ENCODE results near the gene BAIAP2L2. TPM values are rescaled to one million over a fixed set of nuclear protein-coding genes. Genes with fewer than 3 reads are reported as not detected.

The BAIAP2L2 gene
- total RNA-seq, 4 donors from 2014 or later, result 0.58 TPM; not detected in 3

DNA sequence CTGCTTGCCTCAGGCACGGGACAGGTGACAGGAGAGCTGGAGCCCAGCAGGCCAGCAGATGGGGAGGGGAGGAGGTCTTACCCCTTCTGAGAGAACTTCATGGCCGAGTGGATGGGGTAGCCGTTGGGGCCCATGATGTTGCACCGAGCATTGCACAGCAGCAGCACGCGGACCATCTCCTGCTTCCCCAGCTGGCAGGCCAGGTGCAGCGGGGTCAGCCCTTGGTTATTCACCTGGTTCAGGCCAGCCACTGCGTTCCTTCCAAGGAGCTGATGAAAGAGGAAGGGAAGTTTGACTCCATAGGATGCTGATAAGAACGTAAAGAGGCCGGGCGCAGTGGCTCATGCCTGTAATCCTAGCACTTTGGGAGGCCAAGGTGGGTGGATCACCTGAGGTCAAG lies 29.4 kb upstream of the BAIAP2L2 start:
- TF ChIP-seq POLR2AphosphoS5 (IDR thresholded peaks at IDR 0.05) (no peak), POLR2A (IDR thresholded peaks at IDR 0.05) (no peak), EP300 (IDR thresholded peaks at IDR 0.05) (no peak)
- TF ChIP-seq, protein P1, sequence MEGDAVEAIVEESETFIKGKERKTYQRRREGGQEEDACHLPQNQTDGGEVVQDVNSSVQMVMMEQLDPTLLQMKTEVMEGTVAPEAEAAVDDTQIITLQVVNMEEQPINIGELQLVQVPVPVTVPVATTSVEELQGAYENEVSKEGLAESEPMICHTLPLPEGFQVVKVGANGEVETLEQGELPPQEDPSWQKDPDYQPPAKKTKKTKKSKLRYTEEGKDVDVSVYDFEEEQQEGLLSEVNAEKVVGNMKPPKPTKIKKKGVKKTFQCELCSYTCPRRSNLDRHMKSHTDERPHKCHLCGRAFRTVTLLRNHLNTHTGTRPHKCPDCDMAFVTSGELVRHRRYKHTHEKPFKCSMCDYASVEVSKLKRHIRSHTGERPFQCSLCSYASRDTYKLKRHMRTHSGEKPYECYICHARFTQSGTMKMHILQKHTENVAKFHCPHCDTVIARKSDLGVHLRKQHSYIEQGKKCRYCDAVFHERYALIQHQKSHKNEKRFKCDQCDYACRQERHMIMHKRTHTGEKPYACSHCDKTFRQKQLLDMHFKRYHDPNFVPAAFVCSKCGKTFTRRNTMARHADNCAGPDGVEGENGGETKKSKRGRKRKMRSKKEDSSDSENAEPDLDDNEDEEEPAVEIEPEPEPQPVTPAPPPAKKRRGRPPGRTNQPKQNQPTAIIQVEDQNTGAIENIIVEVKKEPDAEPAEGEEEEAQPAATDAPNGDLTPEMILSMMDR (IDR thresholded peaks at IDR 0.05), result no peak
- no peak for ATAC-seq
- peaks cover 0 to 87% of the 10 kb centered on the region in 2 donors for H3K36me3 ChIP-seq

GRCh38 chr22:38138961-38139360 lies 28.5 kb upstream of the BAIAP2L2 start:
- no peaks in the 10 kb centered on the region for H3K4me1 ChIP-seq
- H3K36me3 ChIP-seq, result peaks cover 0 to 91% of the 10 kb centered on the region in 2 donors
- H3K27ac ChIP-seq, result no peak overlapping the region
- H3K4me3 ChIP-seq, result no peak overlapping the region
- 0 to 68% methylated on average over 1 to 3 of the region's 5 CpGs for WGBS, 2 donors (ENCODE audit: low coverage in 1 of 2)
- H3K9me3 ChIP-seq, result no peaks in the 10 kb centered on the region
- no peak for ATAC-seq
- TF ChIP-seq POLR2AphosphoS5 (IDR thresholded peaks at IDR 0.05) (no peak), EP300 (IDR thresholded peaks at IDR 0.05) (no peak), POLR2A (IDR thresholded peaks at IDR 0.05) (no peak)
- TF ChIP-seq, protein P1 (IDR thresholded peaks at IDR 0.05), result no peak
- H3K27me3 ChIP-seq, result no peaks in the 10 kb centered on the region

More for the DNA sequence above, 29.4 kb upstream of the BAIAP2L2 start:
- H3K27me3 ChIP-seq, result no peaks in the 10 kb centered on the region
- no peaks in the 10 kb centered on the region for H3K4me1 ChIP-seq
- 80 to 95% methylated on average over 1 to 3 of the region's 11 CpGs for WGBS, 2 donors (ENCODE audit: low coverage in 1 of 2)
- no peaks in the 10 kb centered on the region for H3K9me3 ChIP-seq
- no peak overlapping the region for H3K4me3 ChIP-seq
- no peak overlapping the region for H3K27ac ChIP-seq

DNA sequence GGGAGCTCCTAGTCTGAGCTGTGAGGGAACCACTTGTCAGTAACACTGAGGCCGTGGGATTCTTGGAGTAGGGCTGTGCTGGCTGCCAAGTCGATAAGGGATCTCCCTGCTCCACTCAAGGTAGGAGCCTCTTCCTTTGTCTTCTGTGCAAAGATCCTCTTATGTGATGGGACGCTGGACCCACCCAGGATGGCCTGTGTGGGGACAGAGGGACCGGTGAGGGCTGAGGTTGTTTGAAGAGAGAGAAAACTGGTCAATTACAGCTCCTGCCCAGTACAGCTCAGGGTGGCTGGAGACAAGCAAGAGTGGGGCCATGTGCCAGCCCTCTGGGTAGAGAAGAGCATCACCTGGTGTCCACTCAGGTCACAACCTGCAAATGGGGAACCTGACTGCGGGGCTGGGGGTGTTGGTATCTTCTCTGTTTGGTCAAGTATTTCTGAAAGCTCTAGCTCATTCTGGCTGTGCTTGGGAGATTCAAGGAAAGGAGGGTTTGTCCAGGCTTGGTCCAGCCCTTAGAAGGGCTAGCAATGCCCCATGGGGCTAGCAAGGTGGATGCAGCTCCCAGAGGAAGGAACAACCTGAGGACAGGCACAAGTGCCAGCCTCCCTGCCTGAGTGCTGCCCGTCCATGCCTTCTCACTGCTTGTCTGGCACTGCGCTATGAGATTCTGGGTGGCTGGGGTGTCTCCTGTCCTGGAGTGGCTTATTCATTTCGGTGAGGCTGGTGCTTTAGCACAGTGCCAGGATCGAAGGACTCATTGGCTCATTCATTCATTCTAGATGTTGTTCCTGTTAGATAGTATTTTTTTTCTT lies 27.6 kb upstream of the BAIAP2L2 start:
- Histone ChIP-seq H3K36me3 (peaks cover 0 to 91% of the 10 kb centered on the region in 2 donors), H3K9me3 (no peaks in the 10 kb centered on the region), H3K4me1 (no peaks in the 10 kb centered on the region), H3K4me3 (no peak overlapping the region), H3K27me3 (no peaks in the 10 kb centered on the region), H3K27ac (no peak overlapping the region)
- TF ChIP-seq, protein P1 (IDR thresholded peaks at IDR 0.05), result no peak
- no peak for TF ChIP-seq POLR2A (IDR thresholded peaks at IDR 0.05)
- ATAC-seq, result no peak
- WGBS, 2 donors (ENCODE audit: low coverage in 1 of 2), result 90 to 91% methylated on average over 4 to 6 of the region's 9 CpGs

DNA sequence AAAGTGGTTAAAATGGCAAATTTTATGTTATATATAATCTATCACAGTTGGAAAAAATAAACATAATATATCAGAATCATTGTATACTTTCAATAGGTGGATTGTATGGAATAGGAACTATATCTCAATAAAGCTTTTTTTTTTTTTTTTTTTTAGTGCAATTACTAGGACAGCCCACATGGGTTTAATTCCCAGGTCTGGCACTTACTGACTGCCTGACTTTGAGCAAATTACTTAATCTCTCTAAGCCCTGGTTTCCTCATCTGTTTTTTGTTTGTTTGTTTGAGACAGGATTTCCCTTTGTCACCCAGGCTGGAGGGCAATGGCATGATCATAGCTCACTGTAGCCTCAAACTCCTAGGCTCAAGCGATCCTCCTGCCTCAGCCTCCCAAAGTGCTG lies 26.1 kb upstream of the BAIAP2L2 start:
- no peaks in the 10 kb centered on the region for H3K9me3 ChIP-seq
- TF ChIP-seq EP300 (IDR thresholded peaks at IDR 0.05), result no peak
- TF ChIP-seq, protein P1 (IDR thresholded peaks at IDR 0.05), result no peak
- no peak for TF ChIP-seq POLR2A (IDR thresholded peaks at IDR 0.05)
- TF ChIP-seq POLR2AphosphoS5 (IDR thresholded peaks at IDR 0.05), result no peak
- WGBS, 2 donors (ENCODE audit: low coverage in 1 of 2), result 100% methylated on average over 1 of the region's 1 CpG; no CpG with 5 or more reads in 1 of the 2 donors
- H3K4me1 ChIP-seq, result no peaks in the 10 kb centered on the region
- H3K4me3 ChIP-seq, result no peak overlapping the region
- no peak for ATAC-seq
- H3K36me3 ChIP-seq, result peaks cover 0 to 94% of the 10 kb centered on the region in 2 donors
- H3K27ac ChIP-seq, result no peak overlapping the region
- H3K27me3 ChIP-seq, result no peaks in the 10 kb centered on the region

DNA sequence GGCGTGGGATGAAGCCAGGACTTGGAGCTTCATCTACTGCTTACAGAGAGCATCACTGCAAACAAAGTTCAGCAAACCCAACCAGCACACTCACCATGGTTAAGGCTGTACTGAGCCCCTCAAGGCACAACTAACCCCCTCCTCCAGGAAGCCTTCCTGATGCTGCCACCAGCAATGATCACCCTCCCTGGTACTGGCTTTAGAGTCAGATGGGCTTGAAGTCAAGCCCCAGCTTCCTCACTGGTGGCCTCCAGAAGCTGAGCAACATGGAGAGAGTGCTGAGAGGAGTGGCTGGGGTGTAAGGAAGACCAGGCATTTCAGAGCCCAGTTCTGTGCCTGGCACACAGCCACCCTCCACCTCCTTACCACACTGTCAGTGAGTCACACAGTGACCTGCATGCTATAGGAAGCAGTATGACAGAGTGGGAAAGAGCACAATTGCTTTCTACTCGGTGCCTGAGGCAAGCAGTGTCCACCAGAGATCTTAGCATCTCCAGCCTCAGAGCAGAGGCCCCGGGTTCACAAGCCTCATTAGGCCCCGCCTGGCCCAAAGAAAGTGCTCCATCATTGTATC lies 24.7 kb upstream of the BAIAP2L2 start:
- Histone ChIP-seq H3K27ac (no peak overlapping the region), H3K27me3 (no peaks in the 10 kb centered on the region), H3K4me1 (no peaks in the 10 kb centered on the region), H3K9me3 (no peaks in the 10 kb centered on the region), H3K4me3 (no peak overlapping the region), H3K36me3 (peaks cover 0 to 86% of the 10 kb centered on the region in 2 donors)
- TF ChIP-seq, protein P1 (IDR thresholded peaks at IDR 0.05), result no peak
- TF ChIP-seq POLR2AphosphoS5 (IDR thresholded peaks at IDR 0.05) (no peak), EP300 (IDR thresholded peaks at IDR 0.05) (no peak), POLR2A (IDR thresholded peaks at IDR 0.05) (no peak)
- WGBS, 2 donors (ENCODE audit: low coverage in 1 of 2), result 92% methylated on average over 2 of the region's 4 CpGs; no CpG with 5 or more reads in 1 of the 2 donors
- ATAC-seq, result no peak
